HFF-Myc (cell line): ENCODE results near the gene GUCY1A1.

Source experiments
- DNase-seq: peaks from one replicate; pipeline ENCODE4 v3.0.0-alpha.2; 2011; ENCODE audit warnings: low read depth; ENCODE audit errors: extremely low read depth
- H3K4me3 ChIP-seq: replicated peaks from 2 replicates; pipeline ENCODE4 v1.5.1; 2011; ENCODE audit warnings: low read depth, mild to moderate bottlenecking, control low read depth, low read length
- TF ChIP-seq, protein P1 (sequence below): IDR thresholded peaks from 2 replicates; pipeline ENCODE4 v1.5.1; 2012; ENCODE audit warnings: mild to moderate bottlenecking, low read depth, low read length, control low read depth; ENCODE audit errors: missing control alignments

The GUCY1A1 gene

DNA sequence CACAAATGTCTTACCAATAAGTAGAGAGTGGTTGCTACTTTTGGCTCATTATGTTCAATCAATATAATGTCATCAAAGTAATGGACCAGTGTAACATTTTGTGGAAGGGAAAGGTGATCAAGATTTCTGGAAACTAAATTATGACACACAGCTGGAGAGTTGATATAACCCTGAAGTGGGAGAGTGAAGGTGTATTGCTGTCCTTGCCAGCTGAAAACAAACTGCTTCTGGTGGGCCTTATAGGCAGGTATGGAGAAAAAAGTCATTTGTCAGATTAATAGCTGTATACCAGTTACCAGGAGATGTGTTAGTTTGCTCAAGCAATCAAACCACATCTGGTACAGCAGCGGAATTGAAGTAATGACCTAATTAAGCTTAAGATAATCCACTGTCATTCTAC is 74.9 kb downstream of the GUCY1A1 start:
- DNase-seq: no peak
- H3K4me3 ChIP-seq: no peak overlapping the region
- TF ChIP-seq, protein P1, sequence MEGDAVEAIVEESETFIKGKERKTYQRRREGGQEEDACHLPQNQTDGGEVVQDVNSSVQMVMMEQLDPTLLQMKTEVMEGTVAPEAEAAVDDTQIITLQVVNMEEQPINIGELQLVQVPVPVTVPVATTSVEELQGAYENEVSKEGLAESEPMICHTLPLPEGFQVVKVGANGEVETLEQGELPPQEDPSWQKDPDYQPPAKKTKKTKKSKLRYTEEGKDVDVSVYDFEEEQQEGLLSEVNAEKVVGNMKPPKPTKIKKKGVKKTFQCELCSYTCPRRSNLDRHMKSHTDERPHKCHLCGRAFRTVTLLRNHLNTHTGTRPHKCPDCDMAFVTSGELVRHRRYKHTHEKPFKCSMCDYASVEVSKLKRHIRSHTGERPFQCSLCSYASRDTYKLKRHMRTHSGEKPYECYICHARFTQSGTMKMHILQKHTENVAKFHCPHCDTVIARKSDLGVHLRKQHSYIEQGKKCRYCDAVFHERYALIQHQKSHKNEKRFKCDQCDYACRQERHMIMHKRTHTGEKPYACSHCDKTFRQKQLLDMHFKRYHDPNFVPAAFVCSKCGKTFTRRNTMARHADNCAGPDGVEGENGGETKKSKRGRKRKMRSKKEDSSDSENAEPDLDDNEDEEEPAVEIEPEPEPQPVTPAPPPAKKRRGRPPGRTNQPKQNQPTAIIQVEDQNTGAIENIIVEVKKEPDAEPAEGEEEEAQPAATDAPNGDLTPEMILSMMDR: no peak

DNA sequence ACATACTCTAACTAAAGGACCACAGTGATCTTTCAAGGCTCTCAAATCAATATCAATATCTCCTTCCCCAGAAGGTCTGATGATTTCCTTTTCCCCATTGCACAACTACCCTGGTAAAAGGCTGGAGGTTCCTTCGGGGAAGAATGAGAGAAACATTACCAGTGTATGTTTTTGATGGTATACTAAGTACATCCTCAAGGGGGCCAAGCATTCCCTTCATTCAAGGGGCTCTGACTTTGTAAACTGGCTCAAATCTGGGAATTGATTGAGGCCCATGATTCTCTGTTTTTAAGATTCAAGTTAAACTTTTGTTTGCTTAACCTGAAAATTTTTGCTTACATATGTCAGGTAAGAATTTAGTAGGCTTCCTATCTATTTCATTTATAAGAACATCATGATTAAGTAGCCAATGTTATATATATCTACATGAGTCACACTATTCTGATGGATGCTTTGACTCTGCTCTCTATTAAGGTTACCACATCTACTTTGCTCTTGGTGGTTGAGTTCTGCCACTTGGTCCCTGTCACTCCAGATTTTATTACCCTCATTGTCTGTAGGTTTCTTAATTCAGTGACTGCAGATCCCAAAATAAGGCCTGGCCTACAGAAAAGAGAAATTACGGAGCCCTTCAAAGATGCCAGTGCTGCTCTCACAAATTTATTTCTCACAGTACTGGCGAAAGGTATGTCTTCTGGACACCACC is 75.8 kb downstream of the GUCY1A1 start:
- TF ChIP-seq, protein P1: no peak
- DNase-seq: no peak
- H3K4me3 ChIP-seq: no peak overlapping the region

DNA sequence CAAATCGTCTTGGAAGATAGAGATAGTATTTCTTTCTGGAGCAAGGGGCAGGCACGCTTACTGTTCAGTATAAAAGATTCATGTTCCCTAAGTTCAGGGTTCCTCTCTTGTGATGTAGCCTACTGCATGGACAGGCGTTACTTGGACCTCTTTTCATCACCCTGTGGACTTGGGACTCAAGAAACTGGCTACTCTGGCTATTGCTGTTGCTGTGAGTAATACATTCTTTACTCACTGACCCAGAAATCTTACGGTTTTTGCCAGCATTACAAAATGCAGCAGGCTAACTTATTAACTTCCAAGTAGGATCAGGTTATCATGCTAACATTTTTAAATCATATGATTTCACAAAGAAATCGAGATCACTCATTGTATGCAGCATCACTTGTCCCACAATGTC is 79.3 kb downstream of the GUCY1A1 start:
- H3K4me3 ChIP-seq: no peak overlapping the region
- TF ChIP-seq, protein P1: no peak
- DNase-seq: no peak

DNA sequence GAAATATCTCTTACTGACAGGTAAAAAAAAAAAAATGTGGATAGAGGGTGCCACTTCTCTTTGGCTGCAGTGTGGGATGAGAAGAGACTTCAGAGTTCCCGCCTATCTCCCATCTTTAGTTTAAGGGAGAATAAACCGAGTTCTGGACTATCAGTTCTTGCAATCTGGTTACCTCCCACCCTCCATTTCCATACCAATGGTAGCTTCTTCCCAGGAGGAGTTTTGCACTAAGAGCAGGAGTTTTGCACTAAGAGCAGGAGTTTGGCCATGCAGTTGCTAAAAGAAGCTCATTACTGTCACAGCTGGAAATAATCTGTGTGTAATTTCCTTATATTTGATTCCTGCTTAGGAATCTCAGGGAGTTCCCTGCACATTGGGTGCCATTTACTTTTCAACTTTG is 81.4 kb downstream of the GUCY1A1 start:
- TF ChIP-seq, protein P1: no peak
- H3K4me3 ChIP-seq: no peak overlapping the region
- no peak for DNase-seq

DNA sequence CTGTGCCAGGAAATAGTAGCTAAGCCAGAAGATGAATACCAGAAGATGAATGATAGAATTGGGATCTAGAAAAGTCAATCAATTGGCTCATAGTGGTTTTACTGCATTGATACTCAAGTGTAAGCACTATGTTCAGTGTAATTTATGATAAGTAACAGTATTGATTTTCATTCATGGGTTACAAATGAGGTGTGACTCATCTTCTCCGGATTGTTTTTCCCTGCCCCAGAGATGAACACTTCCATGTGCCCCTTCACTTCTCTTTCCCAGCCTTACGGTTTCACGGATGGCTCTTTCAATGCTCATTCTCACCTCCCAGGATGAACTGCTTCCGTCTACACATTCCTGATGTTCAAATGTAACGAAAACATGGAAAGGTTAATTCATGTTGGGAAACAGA is 82.4 kb downstream of the GUCY1A1 start:
- no peak for DNase-seq
- TF ChIP-seq, protein P1: no peak
- no peak overlapping the region for H3K4me3 ChIP-seq

DNA sequence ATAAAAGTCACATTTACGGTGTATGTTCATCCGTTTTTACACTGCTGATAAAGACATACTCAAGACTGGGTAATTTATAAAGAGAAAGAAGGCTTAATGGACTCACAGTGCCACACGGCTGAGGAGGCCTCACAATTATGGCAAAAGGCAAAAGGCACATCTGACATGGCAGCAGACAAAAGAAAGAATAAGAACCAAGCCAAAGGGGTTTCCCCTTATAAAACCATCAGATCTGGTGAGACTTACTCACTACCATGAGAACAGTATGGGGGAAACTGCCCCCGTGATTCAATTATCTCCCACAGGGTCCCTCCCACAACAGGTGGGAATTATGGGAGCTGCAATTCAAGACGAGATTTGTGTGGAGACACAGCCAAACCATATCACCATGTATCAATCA is 84.9 kb downstream of the GUCY1A1 start:
- no peak for DNase-seq
- TF ChIP-seq, protein P1: no peak
- H3K4me3 ChIP-seq: no peak overlapping the region
